ENCODE measurements around the gene IL16. TPM values are rescaled to one million over a fixed set of nuclear protein-coding genes. Genes with fewer than 3 reads are reported as not detected.

The IL16 gene
- polyA plus RNA-seq, 1 experiment = 0.01 TPM

DNA sequence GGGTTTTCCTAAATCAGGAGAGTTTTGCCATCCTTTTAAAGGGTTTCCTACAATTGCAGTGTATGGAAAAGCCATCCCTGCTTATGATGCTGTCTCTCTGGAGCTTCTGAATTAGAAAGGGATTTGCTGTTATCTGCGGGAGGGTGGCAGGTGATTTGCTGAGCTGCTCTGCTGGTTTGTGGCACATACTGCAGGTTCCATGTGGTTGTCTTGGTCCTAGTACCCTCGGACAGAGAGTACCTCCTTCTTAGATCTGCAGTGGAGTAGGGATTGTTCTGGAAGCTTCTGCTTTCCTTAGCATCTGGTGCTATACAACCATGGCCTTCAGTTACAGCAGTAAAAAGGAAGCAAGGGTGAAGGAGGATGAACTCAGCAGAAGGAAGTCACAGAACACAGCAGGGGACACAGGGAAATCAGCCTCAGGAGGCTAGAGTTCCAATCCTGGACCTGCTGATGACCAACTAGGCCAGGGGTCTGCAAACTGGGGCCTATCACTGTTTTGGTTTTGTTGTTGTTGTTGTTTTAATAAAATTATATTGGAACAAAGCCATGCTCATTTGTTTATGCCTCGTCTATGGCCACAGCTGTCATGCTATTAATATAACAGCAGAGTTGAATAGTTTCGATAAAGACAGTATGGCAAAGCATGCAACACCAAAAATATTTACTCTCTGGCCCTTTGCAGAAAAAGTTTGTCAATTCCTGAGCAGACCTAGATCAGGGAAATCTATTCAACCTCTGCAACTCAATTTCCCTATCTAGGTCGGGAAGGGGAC lies 87.8 kb downstream of the IL16 start:
- ChIA-PET POLR2A (no interaction called here), CTCF (interaction anchor here (1.1 to 2.0 kb wide), 4 partner anchors 9 to 115 kb away, joined by 3 to 10 read pairs (median 6); no protein-coding TSS in a partner anchor)
- peaks cover 3% of the 10 kb centered on the region; the same call in 1 of the 2 replicates for H3K27me3 ChIP-seq (ENCODE audit: control insufficient read depth, insufficient read depth, low read length)

DNA sequence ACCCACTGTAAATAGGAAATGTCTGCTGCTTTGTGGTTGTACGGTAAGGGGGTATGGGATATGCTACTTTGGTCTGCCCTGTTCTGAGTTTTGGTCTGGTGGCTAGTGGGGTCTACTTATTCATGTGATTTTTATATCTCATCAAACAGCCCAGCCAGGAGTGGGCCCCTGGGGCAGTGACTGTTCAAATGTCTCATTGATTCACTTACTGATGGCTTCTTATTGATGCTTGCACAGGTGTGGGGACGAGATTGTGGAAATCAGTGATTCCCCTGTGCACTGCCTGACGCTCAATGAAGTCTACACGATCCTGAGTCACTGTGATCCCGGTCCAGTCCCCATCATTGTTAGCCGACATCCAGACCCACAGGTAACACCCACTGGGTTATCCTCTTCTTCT lies 88.8 kb downstream of the IL16 start:
- TF ChIP-seq, protein P1, sequence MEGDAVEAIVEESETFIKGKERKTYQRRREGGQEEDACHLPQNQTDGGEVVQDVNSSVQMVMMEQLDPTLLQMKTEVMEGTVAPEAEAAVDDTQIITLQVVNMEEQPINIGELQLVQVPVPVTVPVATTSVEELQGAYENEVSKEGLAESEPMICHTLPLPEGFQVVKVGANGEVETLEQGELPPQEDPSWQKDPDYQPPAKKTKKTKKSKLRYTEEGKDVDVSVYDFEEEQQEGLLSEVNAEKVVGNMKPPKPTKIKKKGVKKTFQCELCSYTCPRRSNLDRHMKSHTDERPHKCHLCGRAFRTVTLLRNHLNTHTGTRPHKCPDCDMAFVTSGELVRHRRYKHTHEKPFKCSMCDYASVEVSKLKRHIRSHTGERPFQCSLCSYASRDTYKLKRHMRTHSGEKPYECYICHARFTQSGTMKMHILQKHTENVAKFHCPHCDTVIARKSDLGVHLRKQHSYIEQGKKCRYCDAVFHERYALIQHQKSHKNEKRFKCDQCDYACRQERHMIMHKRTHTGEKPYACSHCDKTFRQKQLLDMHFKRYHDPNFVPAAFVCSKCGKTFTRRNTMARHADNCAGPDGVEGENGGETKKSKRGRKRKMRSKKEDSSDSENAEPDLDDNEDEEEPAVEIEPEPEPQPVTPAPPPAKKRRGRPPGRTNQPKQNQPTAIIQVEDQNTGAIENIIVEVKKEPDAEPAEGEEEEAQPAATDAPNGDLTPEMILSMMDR (IDR thresholded peaks at IDR 0.05; ENCODE audit: insufficient read depth, low read depth, low read length) = no peak
- Histone ChIP-seq H3K36me3 (ENCODE audit: control insufficient read depth, insufficient read depth, low read length) (no peaks in the 10 kb centered on the region), H3K4me3 (ENCODE audit: low read depth, low read length) (no peak overlapping the region), H3K27me3 (ENCODE audit: control insufficient read depth, insufficient read depth, low read length) (peaks cover 3% of the 10 kb centered on the region; the same call in 1 of the 2 replicates)
- ChIA-PET CTCF (interaction anchor here (1.1 to 3.0 kb wide), 2 partner anchors 10 to 125 kb away, joined by 3 to 16 read pairs; no protein-coding TSS in a partner anchor), POLR2A (no interaction called here)
- DNase-seq (ENCODE audit: low read depth) = no peak

More for the DNA sequence above, 87.8 kb downstream of the IL16 start:
- no peak for DNase-seq (ENCODE audit: low read depth)
- Histone ChIP-seq H3K36me3 (ENCODE audit: control insufficient read depth, insufficient read depth, low read length) (no peaks in the 10 kb centered on the region), H3K4me3 (ENCODE audit: low read depth, low read length) (no peak overlapping the region)
- TF ChIP-seq, protein P1 (IDR thresholded peaks at IDR 0.05; ENCODE audit: insufficient read depth, low read depth, low read length) = no peak

DNA sequence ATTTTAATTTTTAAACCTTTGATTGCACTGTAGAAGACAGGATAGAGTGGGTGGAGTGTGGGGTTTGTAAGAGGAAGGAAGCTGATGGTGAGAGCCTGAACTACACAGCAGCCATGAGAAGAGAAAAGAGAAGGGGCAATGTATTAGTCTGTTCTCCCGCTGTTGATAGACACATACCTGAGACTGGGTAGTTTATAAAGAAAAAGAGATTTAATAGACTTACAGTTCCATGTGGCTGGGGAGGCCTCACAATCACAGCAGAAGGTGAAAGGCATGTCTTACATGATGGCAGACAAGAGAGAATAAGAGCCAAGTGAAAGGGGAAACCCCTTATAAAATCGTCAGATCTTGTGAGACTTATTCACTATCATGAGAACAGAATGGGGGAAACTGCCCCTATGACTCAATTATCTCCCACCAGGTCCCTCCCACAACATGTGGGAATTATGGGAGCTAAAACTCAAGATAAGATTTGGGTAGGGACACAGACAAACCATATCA lies 90.0 kb downstream of the IL16 start:
- DNase-seq (ENCODE audit: low read depth) = no peak
- ChIA-PET POLR2A (no interaction called here), CTCF (interaction anchor here (1.1 to 3.0 kb wide), 3 partner anchors 12 to 124 kb away, joined by 3 to 16 read pairs (median 9); no protein-coding TSS in a partner anchor)
- TF ChIP-seq, protein P1 (IDR thresholded peaks at IDR 0.05; ENCODE audit: insufficient read depth, low read depth, low read length) = no peak
- Histone ChIP-seq H3K36me3 (ENCODE audit: control insufficient read depth, insufficient read depth, low read length) (no peaks in the 10 kb centered on the region), H3K27me3 (ENCODE audit: control insufficient read depth, insufficient read depth, low read length) (no peaks in the 10 kb centered on the region; the same call in 1 of the 2 replicates), H3K4me3 (ENCODE audit: low read depth, low read length) (no peak overlapping the region)

DNA sequence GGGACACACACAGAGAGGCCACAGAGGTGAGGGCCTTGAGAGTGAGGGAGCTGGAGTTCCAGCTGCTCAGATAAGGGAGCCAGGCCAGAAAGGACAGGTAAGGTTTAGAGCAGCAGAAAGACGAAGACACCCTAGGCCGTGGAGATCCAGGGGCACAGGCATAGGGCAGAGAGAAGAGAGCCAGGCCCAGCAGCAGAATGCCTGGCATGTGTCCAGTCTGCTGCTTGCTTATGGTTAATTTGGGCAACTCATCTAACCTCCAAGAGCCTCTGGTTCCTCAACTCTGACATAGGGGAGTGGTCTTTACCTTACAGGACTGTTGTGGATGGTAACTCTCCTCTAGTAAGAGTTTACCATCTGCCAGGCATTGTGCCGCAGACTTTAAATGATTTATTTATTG lies 91.4 kb downstream of the IL16 start:
- Histone ChIP-seq H3K4me3 (ENCODE audit: low read depth, low read length) (no peak overlapping the region), H3K36me3 (ENCODE audit: control insufficient read depth, insufficient read depth, low read length) (no peaks in the 10 kb centered on the region), H3K27me3 (ENCODE audit: control insufficient read depth, insufficient read depth, low read length) (no peaks in the 10 kb centered on the region; the same call in 1 of the 2 replicates)
- ChIA-PET CTCF (interaction anchor here (0.9 to 3.0 kb wide), 3 partner anchors 13 to 22 kb away, joined by 3 to 16 read pairs (median 9); no protein-coding TSS in a partner anchor), POLR2A (no interaction called here)
- no peak for DNase-seq (ENCODE audit: low read depth)
- TF ChIP-seq, protein P1 (IDR thresholded peaks at IDR 0.05; ENCODE audit: insufficient read depth, low read depth, low read length) = no peak

DNA sequence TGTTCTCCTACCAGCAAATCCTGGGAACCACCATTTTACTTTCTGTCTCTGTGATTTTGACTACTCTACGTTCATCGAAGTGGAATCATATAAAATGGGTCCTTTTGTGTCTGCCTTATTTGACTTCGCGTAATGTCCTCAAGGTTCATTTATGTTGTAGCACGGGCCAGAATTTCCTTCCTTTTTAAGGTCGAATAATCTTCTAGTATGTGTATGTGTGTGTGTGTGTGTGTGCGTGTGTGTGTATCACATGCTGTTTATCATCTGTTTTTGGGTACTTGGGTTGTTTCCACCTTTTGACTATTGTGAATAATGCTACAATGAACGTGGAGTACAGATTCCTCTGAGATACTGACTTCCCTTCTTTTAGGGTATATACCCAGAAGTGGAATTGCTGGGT lies 91.9 kb downstream of the IL16 start:
- no peaks in the 10 kb centered on the region for H3K36me3 ChIP-seq (ENCODE audit: control insufficient read depth, insufficient read depth, low read length)
- ChIA-PET CTCF (no interaction called here), POLR2A (no interaction called here)
- TF ChIP-seq, protein P1 (IDR thresholded peaks at IDR 0.05; ENCODE audit: insufficient read depth, low read depth, low read length) = no peak
- no peak for DNase-seq (ENCODE audit: low read depth)
- no peaks in the 10 kb centered on the region; the same call in 1 of the 2 replicates for H3K27me3 ChIP-seq (ENCODE audit: control insufficient read depth, insufficient read depth, low read length)
- no peak overlapping the region for H3K4me3 ChIP-seq (ENCODE audit: low read depth, low read length)
